Kidney (tissue), 14 donors: ENCODE data around the gene HNF1B. TPM values are rescaled to one million over a fixed set of nuclear protein-coding genes. Genes with fewer than 3 reads are reported as not detected.
A peak's percentile ranks its signal among the peaks of the same experiment; 100 is the strongest.

Experiments
- DNase-seq, 5 donors: peaks; one replicate each; pipeline ENCODE4 v3.0.0-alpha.2; 2013 to 2020
- FAIRE-seq: peaks from 2 replicates; lab custom pipeline; 2012; peaks lifted over from hg19 to GRCh38; lab: Jason Lieb, UNC
- H3K27ac ChIP-seq, 2 donors: one replicate each; pipeline ENCODE4 v1.7.0; 2013; ENCODE audit warnings: low read depth in 2 of 2, low read length in 2 of 2, inconsistent platforms in 1 of 2
- H3K27me3 ChIP-seq: one replicate; pipeline ENCODE4 v1.7.1; 2013; ENCODE audit warnings: low read length, inconsistent platforms; ENCODE audit not compliant: control insufficient read depth, insufficient read depth
- H3K36me3 ChIP-seq, 3 donors: one replicate each; pipeline versions ENCODE4 v1.7.0 to v1.7.1; 2013; ENCODE audit warnings: low read length in 3 of 3, control low read depth in 1 of 3, inconsistent platforms in 1 of 3; ENCODE audit not compliant: insufficient read depth in 3 of 3, control insufficient read depth in 2 of 3
- H3K4me1 ChIP-seq, 3 donors: one replicate each; pipeline versions ENCODE4 v1.7.0 to v1.7.1; 2013; ENCODE audit warnings: low read length in 3 of 3, inconsistent platforms in 1 of 3, low read depth in 1 of 3; ENCODE audit not compliant: control insufficient read depth in 2 of 3, insufficient read depth in 2 of 3
- H3K4me3 ChIP-seq, 3 donors: one replicate each; pipeline versions ENCODE4 v1.7.0 to v1.8.1; 2013; ENCODE audit warnings: low read length in 3 of 3, control low read depth in 1 of 3, inconsistent platforms in 1 of 3
- H3K9ac ChIP-seq, 3 donors: one replicate each; pipeline versions ENCODE4 v1.7.0 to v1.7.1; 2013; ENCODE audit warnings: low read length in 3 of 3, control low read depth in 1 of 3, inconsistent platforms in 1 of 3
- H3K9me3 ChIP-seq, 3 donors: one replicate each; pipeline versions ENCODE4 v1.7.0 to v1.7.1; 2013; ENCODE audit warnings: low read length in 3 of 3, control low read depth in 1 of 3, inconsistent platforms in 1 of 3; ENCODE audit not compliant: control insufficient read depth in 2 of 3, insufficient read depth in 1 of 3
- CTCF ChIP-seq: IDR thresholded peaks from 3 replicates; pipeline ENCODE4 v1.5.1; 2012; ENCODE audit warnings: mild to moderate bottlenecking, moderate library complexity, borderline replicate concordance; ENCODE audit not compliant: insufficient read depth; ENCODE audit errors: extremely low read depth
- intact Hi-C: fragments of 100-400 bp; cut with DNase I; formaldehyde crosslinking; loops from one replicate; pipeline ENCODE4 v1.11.1; 2022
- polyA plus RNA-seq: library from polyadenylated mRNA; stranded (reverse); fragments of 350-450 nt; fragmentation: Illumina TruSeq; extraction: RNeasy Lipid Tissue Mini Kit (QIAGEN cat#74804); gene quantifications from one replicate; pipeline ENCODE4 v1.2.3, GENCODE V29; 2014; ENCODE audit warnings: low read depth, low replicate concordance; ENCODE audit not compliant: insufficient read depth
- total RNA-seq: library from RNA; stranded (reverse); fragmentation: NEBNext Ultra II Directional; extraction: Animal tissue kit (Norgen Biotek cat#: 25700); gene quantifications from one replicate; pipeline ENCODE4 v1.2.1, GENCODE V29; 2021
- donor health status: control.
- donor health status: control.
- donor health status: control.
- donor health status: control.
- donor health status: control.
- donor health status: DM: yes; HTN: yes; CAD: no.
- donor health status: Normal renal cell carcinoma (clear cell type).

HNF1B gene
- total and polyA plus RNA-seq, 2 donors from 2014 or later = 84.1 to 185 TPM

- Histone ChIP-seq H3K4me3 (no peak overlapping the region), H3K27ac (no peak overlapping the region), H3K4me1 (peaks cover 0 to 30% (median 9%) of the 10 kb centered on the region in 3 donors), H3K27me3 (no peaks in the 10 kb centered on the region), H3K9me3 (no peaks in the 10 kb centered on the region), H3K36me3 (peaks cover 6 to 63% (median 31%) of the 10 kb centered on the region in 3 donors), H3K9ac (no peak overlapping the region)
- TF ChIP-seq CTCF = no peak
- no peak for FAIRE-seq
- intact Hi-C loops = no loop called here
- peak in 3 of 5 donors; percentile 46 to 63 (median 55) for DNase-seq
Observed at GRCh38 chr17:37697381-37697780, 47.5 kb downstream of the HNF1B start.

GRCh38 chr17:37696366-37696765 lies 48.5 kb downstream of the HNF1B start:
- FAIRE-seq = no peak
- no peak for DNase-seq
- Histone ChIP-seq H3K27me3 (no peaks in the 10 kb centered on the region), H3K4me3 (no peak overlapping the region), H3K27ac (no peak overlapping the region), H3K9ac (no peak overlapping the region), H3K4me1 (peaks cover 0 to 30% (median 9%) of the 10 kb centered on the region in 3 donors), H3K9me3 (no peaks in the 10 kb centered on the region), H3K36me3 (peaks cover 5 to 63% (median 28%) of the 10 kb centered on the region in 3 donors)
- intact Hi-C loops = no loop called here
- TF ChIP-seq CTCF = no peak

- no peak overlapping the region for H3K4me3 ChIP-seq
- no peaks in the 10 kb centered on the region for H3K9me3 ChIP-seq
- peaks cover 0 to 27% (median 9%) of the 10 kb centered on the region in 3 donors for H3K4me1 ChIP-seq
- no peaks in the 10 kb centered on the region for H3K27me3 ChIP-seq
- DNase-seq (no peak), FAIRE-seq (no peak)
- intact Hi-C loops = no loop called here
- peaks cover 5 to 63% (median 28%) of the 10 kb centered on the region in 3 donors for H3K36me3 ChIP-seq
- TF ChIP-seq CTCF = no peak
- no peak overlapping the region for H3K27ac ChIP-seq
- H3K9ac ChIP-seq = no peak overlapping the region
Observed at GRCh38 chr17:37695726-37696125, 49.1 kb downstream of the HNF1B start.

- FAIRE-seq = no peak
- no peak for TF ChIP-seq CTCF
- Histone ChIP-seq H3K9ac (no peak overlapping the region), H3K9me3 (no peaks in the 10 kb centered on the region), H3K4me3 (no peak overlapping the region), H3K36me3 (peaks cover 2 to 63% (median 22%) of the 10 kb centered on the region in 3 donors), H3K27me3 (no peaks in the 10 kb centered on the region), H3K27ac (no peak overlapping the region), H3K4me1 (peaks cover 0 to 22% (median 9%) of the 10 kb centered on the region in 3 donors)
- no peak for DNase-seq
- intact Hi-C loops = no loop called here
Observed at GRCh38 chr17:37694734-37695133, 50.1 kb downstream of the HNF1B start.
